T47D (cell line): ENCODE measurements around the gene REC114.
"Not testable (repeated sequence)": the region's sequence is repeated elsewhere in the genome, so short reads cannot be mapped to it uniquely, and the experiment has no call there.

ENCODE experiments used
- DNase-seq, 2 experiments: peaks; one replicate each; pipeline versions ENCODE4 v3.0.0 to v3.0.0-alpha.2; 2011 to 2012; ENCODE audit warnings: low read depth in 1 of 2, low spot score in 1 of 2
- JUND ChIP-seq: IDR thresholded peaks from 2 replicates; pipeline ENCODE4 v1.6.1; 2012; ENCODE audit warnings: low read depth
- in situ Hi-C: cut with HindIII; loops from 2 replicates; pipeline ENCODE4 v1.10.0; 2016; ENCODE audit warnings: low sequenced_read_pairs, low pct_unique_long_range_greater_than_20kb

Gene REC114

DNA sequence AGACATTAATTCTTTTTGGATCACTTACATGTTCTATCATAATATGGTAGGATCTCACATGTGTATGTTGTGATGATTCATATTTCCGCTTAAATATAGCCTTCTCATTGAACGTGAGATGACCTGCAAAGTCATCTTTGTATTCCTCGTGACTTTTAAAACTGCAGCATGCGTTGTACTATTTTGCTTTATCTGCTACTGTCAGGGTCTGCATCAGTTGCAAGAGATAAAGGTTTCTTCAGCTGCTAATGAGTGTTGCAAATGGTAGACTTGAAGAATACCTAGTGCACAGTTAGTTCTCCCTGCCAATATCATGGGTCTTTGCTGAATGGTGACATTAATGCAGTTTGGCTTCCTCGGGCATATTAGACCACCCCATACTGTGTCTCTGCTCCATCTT lies 31.8 kb downstream of the REC114 start:
- in situ Hi-C loops: no loop called here
- DNase-seq: no peak
- no peak for TF ChIP-seq JUND

DNA sequence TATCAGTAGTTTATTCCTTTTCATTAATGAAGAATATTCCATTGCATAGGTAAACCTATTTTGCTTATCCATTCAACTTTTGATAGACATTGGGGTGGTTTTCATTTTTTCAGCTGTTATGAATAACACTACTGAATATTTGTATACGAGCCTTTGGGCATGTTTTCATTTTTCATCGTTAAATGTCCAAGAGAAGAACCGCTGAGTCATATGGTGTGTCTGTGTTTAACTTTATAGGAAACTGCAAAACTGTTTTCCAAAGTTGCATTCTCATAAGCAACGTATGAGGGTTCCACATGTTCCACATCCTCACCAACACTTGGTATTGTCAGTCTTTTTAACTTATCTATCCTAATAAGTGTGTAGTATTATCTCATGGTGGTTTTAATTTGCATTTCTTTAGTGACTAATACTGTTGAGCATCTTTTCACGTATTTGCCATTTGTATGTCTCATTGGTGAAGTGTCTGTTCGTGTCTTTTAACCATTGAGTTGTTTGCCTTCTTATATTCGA lies 33.8 kb downstream of the REC114 start:
- no peak for TF ChIP-seq JUND
- no peak for DNase-seq
- in situ Hi-C loops: no loop called here

DNA sequence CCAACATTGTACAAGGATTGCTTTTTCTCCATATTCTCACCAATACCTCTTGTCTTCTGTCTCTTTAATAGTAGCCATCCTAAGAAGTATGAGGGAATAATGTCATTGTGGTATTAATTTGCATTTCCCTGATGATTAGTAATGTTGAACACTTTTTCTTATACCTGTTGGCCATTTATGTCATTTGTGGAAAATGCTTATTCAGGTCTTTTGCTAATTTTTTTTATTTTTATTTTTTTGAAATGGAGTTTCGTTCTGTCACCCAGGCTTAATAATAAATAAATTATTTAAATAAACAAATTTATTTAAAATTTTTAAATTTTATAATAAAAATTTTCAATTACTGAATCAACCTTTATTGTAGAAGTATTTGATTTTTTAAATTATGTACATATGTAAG lies 37.1 kb downstream of the REC114 start:
- in situ Hi-C loops: no loop called here
- no peak for TF ChIP-seq JUND
- no peak for DNase-seq

GRCh38 chr15:73482166-73482565 lies 39.2 kb downstream of the REC114 start:
- DNase-seq: no peak
- TF ChIP-seq JUND: no peak
- in situ Hi-C loops: no loop called here

GRCh38 chr15:73483053-73483452 lies 40.1 kb downstream of the REC114 start:
- TF ChIP-seq JUND: no peak
- in situ Hi-C loops: no loop called here

DNA sequence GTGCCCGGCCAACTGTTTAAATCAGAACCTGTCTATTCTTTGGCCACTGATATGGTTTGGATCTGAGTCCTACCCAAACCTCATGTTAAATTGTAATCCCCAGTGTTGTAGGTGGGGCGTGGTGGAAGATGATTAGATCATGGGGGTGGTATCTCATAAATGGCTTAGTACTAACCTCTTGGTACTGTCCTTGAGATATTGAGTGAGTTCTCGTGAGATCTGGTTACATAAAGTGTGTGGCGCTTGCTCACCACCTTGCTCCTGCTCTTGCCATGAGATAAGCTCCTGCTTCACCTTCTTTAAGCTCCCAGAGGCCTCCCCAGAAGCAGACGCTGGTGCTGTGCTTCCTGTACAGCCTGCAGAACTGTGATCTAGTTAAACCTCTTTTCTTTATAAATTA lies 42.4 kb downstream of the REC114 start:
- in situ Hi-C loops: no loop called here
- DNase-seq: no peak
- no peak for TF ChIP-seq JUND

More at GRCh38 chr15:73483053-73483452, 40.1 kb downstream of the REC114 start:
- no peak for DNase-seq

DNA sequence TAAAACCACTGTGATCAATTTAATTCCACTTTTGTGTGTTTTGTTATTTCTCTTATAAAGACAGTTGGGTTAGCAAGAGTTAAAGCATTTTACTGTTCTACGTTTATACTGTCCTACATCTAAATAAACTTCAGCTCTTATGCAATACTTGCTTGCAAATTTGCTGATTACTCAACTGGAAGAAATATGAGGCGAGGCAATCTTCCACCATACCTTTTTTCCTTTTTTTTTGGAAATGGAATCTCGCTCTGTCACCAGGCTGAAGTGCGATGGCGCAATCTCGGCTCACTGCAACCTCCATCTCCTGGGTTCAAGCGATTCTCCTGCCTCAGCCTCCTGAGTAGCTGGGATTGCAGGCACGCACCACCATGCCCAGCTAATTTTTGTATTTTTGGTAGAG lies 42.9 kb downstream of the REC114 start:
- in situ Hi-C loops: not testable (repeated sequence)

DNA sequence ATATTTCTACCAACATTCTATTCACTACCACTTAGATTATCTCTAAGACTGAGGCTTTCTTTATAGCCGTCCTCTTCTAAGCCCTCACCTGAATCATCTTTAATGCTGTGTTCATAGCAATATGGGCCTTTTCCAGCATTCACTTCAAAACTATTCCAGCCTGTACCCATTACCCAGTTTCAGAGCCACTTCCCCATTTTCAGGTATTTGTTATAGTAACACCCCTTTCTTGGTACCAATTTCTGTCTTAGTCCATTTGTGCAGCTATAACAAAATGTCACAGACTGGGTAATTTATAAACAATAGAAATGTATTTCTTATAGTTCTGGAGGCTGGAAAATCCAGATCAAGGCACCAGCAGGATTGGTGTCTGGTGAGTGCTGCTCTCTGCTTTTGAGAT lies 45.7 kb downstream of the REC114 start:
- TF ChIP-seq JUND: no peak
- DNase-seq: no peak
- in situ Hi-C loops: no loop called here

More for the DNA sequence above, 42.9 kb downstream of the REC114 start:
- DNase-seq: not testable (repeated sequence)

DNA sequence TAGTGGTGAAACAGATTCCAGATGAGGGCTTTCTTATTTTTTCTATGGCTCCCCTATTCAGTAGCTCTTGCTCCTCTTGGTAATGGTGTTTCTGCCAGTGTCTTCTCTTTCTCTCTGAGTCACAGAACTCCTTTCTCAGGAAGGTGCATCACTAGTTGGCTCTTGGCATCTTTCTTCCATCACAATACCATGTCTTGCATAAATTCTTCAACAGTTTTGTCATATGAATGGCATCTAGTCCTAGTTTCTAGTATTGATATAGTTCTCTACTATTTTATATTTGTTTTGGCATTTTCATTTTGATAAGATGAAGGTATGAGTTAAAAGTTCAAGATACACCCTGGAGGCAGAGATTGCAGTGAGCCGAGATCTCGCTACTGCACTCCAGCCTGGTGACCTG lies 51.0 kb downstream of the REC114 start:
- in situ Hi-C loops: no loop called here
- no peak for TF ChIP-seq JUND
- no peak for DNase-seq

DNA sequence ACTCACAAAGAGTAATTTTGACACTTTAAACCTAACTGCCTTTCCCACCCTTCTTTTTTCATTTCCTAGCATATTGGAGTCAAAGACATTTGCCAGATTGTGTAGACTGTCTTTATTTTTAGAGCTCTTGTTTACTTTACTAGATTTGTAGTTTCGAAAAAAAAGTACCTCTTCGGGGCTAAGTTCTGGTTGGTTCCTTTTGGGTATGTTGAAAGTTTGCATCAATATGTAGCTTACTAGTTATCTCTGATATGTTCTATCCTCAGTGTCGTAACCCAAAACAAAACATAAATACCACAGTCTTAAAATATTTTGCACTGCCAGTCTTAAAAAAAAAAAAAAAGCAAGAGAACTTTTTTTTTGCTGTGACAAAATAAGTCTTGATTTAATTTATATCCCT lies 52.2 kb downstream of the REC114 start:
- no peak for TF ChIP-seq JUND
- no peak for DNase-seq
- in situ Hi-C loops: no loop called here

GRCh38 chr15:73500696-73501095 lies 57.7 kb downstream of the REC114 start:
- DNase-seq: no peak
- in situ Hi-C loops: no loop called here
- TF ChIP-seq JUND: no peak

DNA sequence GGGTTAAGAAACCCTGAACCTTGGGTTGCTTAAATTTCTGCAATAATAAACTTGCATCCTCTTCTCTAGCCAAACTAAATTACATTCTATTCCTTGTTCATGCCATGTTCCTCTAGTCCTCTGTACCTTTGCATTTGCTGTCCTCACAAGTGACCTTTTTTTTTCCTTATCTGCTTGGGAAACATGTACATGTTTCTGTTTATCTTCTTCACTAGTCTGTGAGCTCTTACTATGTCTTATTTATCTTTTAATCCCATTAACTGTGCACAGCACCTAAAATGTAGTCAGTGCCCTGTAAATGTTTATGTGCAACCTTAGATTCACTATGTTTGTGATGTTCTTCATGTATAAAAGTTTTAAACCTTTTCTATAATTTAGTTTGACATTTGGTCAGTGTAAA lies 61.9 kb downstream of the REC114 start:
- in situ Hi-C loops: no loop called here
- TF ChIP-seq JUND: no peak
- DNase-seq: no peak

DNA sequence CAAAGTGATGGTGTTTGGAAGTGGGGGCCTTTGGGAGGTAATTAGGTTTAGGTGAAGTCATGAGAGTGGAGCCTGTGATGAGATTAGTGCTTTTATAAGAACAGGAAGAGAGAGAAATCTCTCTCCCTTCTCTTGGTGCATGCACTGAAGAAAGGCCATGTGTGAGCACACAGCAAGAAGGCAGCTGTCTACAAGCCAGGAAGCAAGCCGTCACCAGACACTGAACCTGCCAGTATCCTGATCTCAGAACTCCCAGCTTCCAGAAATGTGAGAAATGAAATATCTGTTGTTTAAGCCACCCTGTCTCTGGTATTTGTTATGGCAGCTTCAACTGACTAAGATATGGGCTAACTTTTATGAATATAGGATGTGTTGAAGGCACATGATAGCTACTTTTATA lies 72.6 kb downstream of the REC114 start:
- in situ Hi-C loops: no loop called here
- TF ChIP-seq JUND: no peak

DNA sequence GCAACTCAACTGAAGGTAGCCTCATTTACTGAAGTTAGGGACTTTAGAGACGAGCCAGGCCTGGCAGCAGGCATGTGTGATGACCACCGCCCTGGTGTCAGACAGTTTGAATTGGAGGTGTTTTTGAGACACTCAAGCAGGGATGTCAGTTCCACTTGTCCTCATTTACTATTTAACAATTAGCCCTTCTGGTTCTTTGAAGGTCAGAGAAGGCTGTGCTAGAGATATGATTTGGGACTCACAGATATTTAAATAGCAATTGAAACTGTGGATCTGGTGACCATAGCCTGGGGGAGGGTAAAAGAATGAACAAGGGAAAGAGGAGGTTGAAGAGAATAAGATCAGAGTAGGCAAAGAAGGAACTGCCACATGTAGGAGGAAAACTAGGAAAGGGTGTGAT lies 74.6 kb downstream of the REC114 start:
- no peak for TF ChIP-seq JUND
- in situ Hi-C loops: no loop called here
- no peak for DNase-seq

More for the DNA sequence above, 72.6 kb downstream of the REC114 start:
- no peak for DNase-seq
